Mononuclear cell (primary cell): ENCODE measurements around the gene RCOR3. TPM values are rescaled to one million over a fixed set of nuclear protein-coding genes. Genes with fewer than 3 reads are reported as not detected.

Source experiments
- H3K27me3 ChIP-seq: 2 replicates; pipeline ENCODE4 v1.6.0; 2011; ENCODE audit warnings: low read length, control low read depth; ENCODE audit not compliant: insufficient read depth
- H3K4me1 ChIP-seq: 2 replicates; pipeline ENCODE4 v1.5.1; 2011; ENCODE audit warnings: mild to moderate bottlenecking, low read length, control low read depth; ENCODE audit not compliant: insufficient read depth
- H3K4me3 ChIP-seq: 2 replicates; pipeline ENCODE4 v1.5.1; 2011; ENCODE audit warnings: mild to moderate bottlenecking, low read length, moderate library complexity
- H3K9me3 ChIP-seq: 2 replicates; pipeline ENCODE4 v1.5.1; 2011; ENCODE audit warnings: low read depth, mild to moderate bottlenecking, control low read depth, low read length
- total RNA-seq: library from RNA; depleted of rRNA; stranded (reverse); fragments of >200 nt; gene quantifications from one replicate; pipeline ENCODE4 v1.2.3, GENCODE V29; 2012

RCOR3 gene
- total RNA-seq, 1 donor = 53.4 TPM

GRCh38 chr1:211352985-211353515 is 93.9 kb downstream of the RCOR3 start:
- Histone ChIP-seq H3K27me3 (no peaks in the 10 kb centered on the region), H3K9me3 (no peaks in the 10 kb centered on the region), H3K4me1 (peaks cover 40% of the 10 kb centered on the region), H3K4me3 (no peak overlapping the region)

GRCh38 chr1:211353562-211354212 is 94.5 kb downstream of the RCOR3 start:
- H3K9me3 ChIP-seq = no peaks in the 10 kb centered on the region
- H3K4me3 ChIP-seq = no peak overlapping the region
- no peaks in the 10 kb centered on the region for H3K27me3 ChIP-seq
- H3K4me1 ChIP-seq = peaks cover 40% of the 10 kb centered on the region

- Histone ChIP-seq H3K4me3 (no peak overlapping the region), H3K9me3 (no peaks in the 10 kb centered on the region), H3K4me1 (peaks cover 31% of the 10 kb centered on the region), H3K27me3 (no peaks in the 10 kb centered on the region)
Observed at GRCh38 chr1:211355873-211356272, 96.7 kb downstream of the RCOR3 start.

- H3K4me1 ChIP-seq = peaks cover 29% of the 10 kb centered on the region
- no peaks in the 10 kb centered on the region for H3K27me3 ChIP-seq
- H3K9me3 ChIP-seq = no peaks in the 10 kb centered on the region
- no peak overlapping the region for H3K4me3 ChIP-seq
Observed at GRCh38 chr1:211356723-211357407, 97.7 kb downstream of the RCOR3 start.

GRCh38 chr1:211358685-211359084 is 99.5 kb downstream of the RCOR3 start:
- no peaks in the 10 kb centered on the region for H3K9me3 ChIP-seq
- H3K27me3 ChIP-seq = no peaks in the 10 kb centered on the region
- H3K4me3 ChIP-seq = no peak overlapping the region
- H3K4me1 ChIP-seq = peaks cover 11% of the 10 kb centered on the region

- H3K27me3 ChIP-seq = no peaks in the 10 kb centered on the region
- H3K9me3 ChIP-seq = no peaks in the 10 kb centered on the region
- peaks cover 3% of the 10 kb centered on the region for H3K4me1 ChIP-seq
- H3K4me3 ChIP-seq = no peak overlapping the region
Observed at GRCh38 chr1:211359876-211360275, 100.7 kb downstream of the RCOR3 start.

GRCh38 chr1:211361202-211361601 is 102.0 kb downstream of the RCOR3 start:
- H3K4me3 ChIP-seq = no peak overlapping the region
- no peaks in the 10 kb centered on the region for H3K27me3 ChIP-seq
- H3K9me3 ChIP-seq = no peaks in the 10 kb centered on the region
- no peaks in the 10 kb centered on the region for H3K4me1 ChIP-seq

Other genes with a start within 250 kb of the RCOR3 start
- not detected for gene KCNH1, start 125.2 kb upstream of the RCOR3 start, total RNA-seq
- gene TRAF5, start 67.5 kb downstream of the RCOR3 start, total RNA-seq = 20.8 TPM
- under 0.01 TPM for gene RD3, start 232.8 kb downstream of the RCOR3 start, total RNA-seq